GM12878 (cell line): ENCODE results near the gene SMAD4. TPM values are rescaled to one million over a fixed set of nuclear protein-coding genes. Genes with fewer than 3 reads are reported as not detected.

ENCODE experiments used
- CBFB ChIP-seq: IDR thresholded peaks from 2 replicates; pipeline ENCODE4 v1.6.1; 2016; ENCODE audit warnings: antibody characterized with exemption, low read depth
- DPF2 ChIP-seq: fragments of 450-650 bp; IDR thresholded peaks from 2 replicates; pipeline ENCODE4 v1.6.1; 2017; ENCODE audit warnings: mild to moderate bottlenecking
- EED ChIP-seq: sonication (generic); IDR thresholded peaks from 2 replicates; pipeline ENCODE4 v1.6.1; 2016; ENCODE audit warnings: antibody characterized with exemption, low read depth
- GABPA ChIP-seq: IDR thresholded peaks from 2 replicates; pipeline ENCODE4 v1.6.1; 2014; ENCODE audit warnings: antibody characterized with exemption, low read depth, mild to moderate bottlenecking, inconsistent platforms
- HDAC6 ChIP-seq: fragments of 200-600 bp; sonication (generic); IDR thresholded peaks from one replicate; pipeline ENCODE4 v1.8.0; 2017; ENCODE audit warnings: antibody characterized with exemption; ENCODE audit not compliant: unreplicated experiment
- IKZF1 ChIP-seq: fragments of 450-650 bp; conservative IDR thresholded peaks from 2 replicates; pipeline ENCODE4 v1.6.1; 2017; ENCODE audit warnings: antibody characterized with exemption, mild to moderate bottlenecking
- KDM1A ChIP-seq: fragments of 200-600 bp; sonication (generic); IDR thresholded peaks from 2 replicates; pipeline ENCODE4 v1.6.1; 2016; ENCODE audit warnings: borderline replicate concordance
- MEF2A ChIP-seq: IDR thresholded peaks from 2 replicates; pipeline ENCODE4 v1.6.1; 2011; ENCODE audit warnings: low read depth, mild to moderate bottlenecking, low read length, moderate library complexity; ENCODE audit not compliant: insufficient read depth
- MEF2B ChIP-seq: fragments of 450-650 bp; IDR thresholded peaks from 2 replicates; pipeline ENCODE4 v1.6.1; 2018; ENCODE audit warnings: mild to moderate bottlenecking, moderate library complexity; ENCODE audit not compliant: partially characterized antibody, poor library complexity, severe bottlenecking
- MYC ChIP-seq: IDR thresholded peaks from 2 replicates; pipeline ENCODE4 v1.6.1; 2011; ENCODE audit warnings: mild to moderate bottlenecking, low read length, moderate library complexity, inconsistent platforms; ENCODE audit not compliant: insufficient read depth, insufficient replicate concordance, insufficient read length, severe bottlenecking
- NFYA ChIP-seq: IDR thresholded peaks from 2 replicates; pipeline ENCODE4 v1.6.1; 2011; ENCODE audit warnings: low read depth, mild to moderate bottlenecking, low read length, improper control_type of control experiment, borderline replicate concordance
- RAD21 ChIP-seq: IDR thresholded peaks from 2 replicates; pipeline ENCODE4 v1.6.1; 2011; ENCODE audit warnings: mild to moderate bottlenecking, low read depth, low read length, moderate library complexity; ENCODE audit not compliant: insufficient read depth
- RFX5 ChIP-seq: IDR thresholded peaks from 2 replicates; pipeline ENCODE4 v1.6.1; 2011; ENCODE audit warnings: low read depth, low read length, improper control_type of control experiment
- SMARCA5 ChIP-seq: fragments of 450-650 bp; IDR thresholded peaks from 2 replicates; pipeline ENCODE4 v1.6.1; 2017; ENCODE audit warnings: mild to moderate bottlenecking
- TCF3 ChIP-seq: IDR thresholded peaks from 2 replicates; pipeline ENCODE4 v1.6.1; 2012; ENCODE audit warnings: low read depth, mild to moderate bottlenecking, low read length, borderline replicate concordance; ENCODE audit not compliant: insufficient read depth
- TCF7 ChIP-seq: IDR thresholded peaks from 2 replicates; pipeline ENCODE4 v1.6.1; 2014; ENCODE audit warnings: antibody characterized with exemption, borderline replicate concordance
- ZBED1 ChIP-seq: IDR thresholded peaks from 2 replicates; pipeline ENCODE4 v1.6.1; 2016; ENCODE audit warnings: borderline replicate concordance
- ZNF217 ChIP-seq: fragments of 450-650 bp; IDR thresholded peaks from 2 replicates; pipeline ENCODE4 v1.6.1; 2017; ENCODE audit warnings: antibody characterized with exemption, mild to moderate bottlenecking
- ZNF24 ChIP-seq: fragments of 450-650 bp; IDR thresholded peaks from 2 replicates; pipeline ENCODE4 v1.6.1; 2017; ENCODE audit warnings: antibody characterized with exemption, mild to moderate bottlenecking
- ZNF384 ChIP-seq: IDR thresholded peaks from 2 replicates; pipeline ENCODE4 v1.6.1; 2012; ENCODE audit warnings: low read depth, mild to moderate bottlenecking, low read length, improper control_type of control experiment, borderline replicate concordance
- ZSCAN29 ChIP-seq: fragments of 450-650 bp; IDR thresholded peaks from 2 replicates; pipeline ENCODE4 v1.6.1; 2017; ENCODE audit warnings: mild to moderate bottlenecking, moderate library complexity
- polyA plus RNA-seq, 11 experiments: library from polyadenylated mRNA; depleted of rRNA in 4 of 11; unstranded in 6 of 11; stranded (reverse) in 5 of 11; fragments of >200 nt; fragmentation: Nextera tagmentation in 4 of 11; fragmentation: Illumina TruSeq in 1 of 11; extraction: Ambion mirVana in 4 of 11; extraction: Trizol in 1 of 11; gene quantifications; 1 replicate in 1 of 11; 2 replicates in 10 of 11; pipeline versions ENCODE4 v1.2.1 to v1.2.3, GENCODE V29; 2011 to 2016; ENCODE audit warnings: inconsistent platforms in 2 of 11, missing spikeins in 2 of 11, low read depth in 1 of 11
- total RNA-seq, 4 experiments: library from RNA; depleted of rRNA in 3 of 4; stranded (reverse); fragments of >200 nt in 3 of 4; fragmentation: Illumina TruSeq in 1 of 4; extraction: Trizol in 1 of 4; gene quantifications; 2 replicates each; pipeline versions ENCODE4 v1.2.1 to v1.2.3, GENCODE V29; 2013 to 2021
- TF ChIP-seq, protein P1 (sequence below): fragments of 450-650 bp; IDR thresholded peaks from 2 replicates; pipeline ENCODE4 v1.6.1; 2018; ENCODE audit warnings: borderline replicate concordance, mild to moderate bottlenecking; ENCODE audit not compliant: partially characterized antibody
- TF ChIP-seq, protein P2 (sequence below): fragments of 450-650 bp; IDR thresholded peaks from 2 replicates; pipeline ENCODE4 v1.6.1; 2017; ENCODE audit warnings: mild to moderate bottlenecking, moderate library complexity
- TF ChIP-seq, protein P3 (sequence below): fragments of 450-650 bp; IDR thresholded peaks from 2 replicates; pipeline ENCODE4 v1.6.1; 2017; ENCODE audit warnings: borderline replicate concordance

Gene SMAD4
- total and polyA plus RNA-seq, 10 of the 15 experiments (the other 5 are each of a cell fraction or from before 2014, with no cell fraction given), result 9.6 to 99.9 (median 37.5) TPM

DNA sequence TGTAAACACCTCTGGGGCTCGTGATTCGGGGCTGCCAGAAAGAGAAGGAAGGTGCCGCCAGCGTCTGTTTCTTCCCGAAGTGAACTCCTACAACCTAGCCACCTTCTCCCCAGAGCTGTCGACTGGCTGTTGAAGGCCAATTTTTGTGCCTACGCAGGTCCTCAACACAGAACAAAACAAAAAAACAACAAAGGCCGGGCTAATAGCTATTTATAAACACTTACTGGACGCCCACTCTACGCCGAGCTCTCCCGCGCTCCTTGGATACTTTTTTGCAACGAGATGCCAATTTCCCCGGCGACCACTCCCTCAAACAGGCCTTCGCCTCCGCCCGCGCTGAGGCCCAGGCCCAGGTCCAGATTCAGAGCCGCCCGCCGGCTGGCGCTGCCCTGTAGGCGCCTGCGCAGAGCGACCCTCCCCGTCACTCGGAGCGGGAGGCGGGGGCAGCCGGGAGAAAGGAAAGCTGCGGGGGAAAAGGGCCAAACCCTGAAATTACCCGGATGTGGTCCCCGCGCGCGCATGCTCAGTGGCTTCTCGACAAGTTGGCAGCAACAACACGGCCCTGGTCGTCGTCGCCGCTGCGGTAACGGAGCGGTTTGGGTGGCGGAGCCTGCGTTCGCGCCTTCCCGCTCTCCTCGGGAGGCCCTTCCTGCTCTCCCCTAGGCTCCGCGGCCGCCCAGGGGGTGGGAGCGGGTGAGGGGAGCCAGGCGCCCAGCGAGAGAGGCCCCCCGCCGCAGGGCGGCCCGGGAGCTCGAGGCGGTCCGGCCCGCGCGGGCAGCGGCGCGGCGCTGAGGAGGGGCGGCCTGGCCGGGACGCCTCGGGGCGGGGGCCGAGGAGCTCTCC is at the start of gene SMAD4 (continued):
- TF ChIP-seq, protein P1, sequence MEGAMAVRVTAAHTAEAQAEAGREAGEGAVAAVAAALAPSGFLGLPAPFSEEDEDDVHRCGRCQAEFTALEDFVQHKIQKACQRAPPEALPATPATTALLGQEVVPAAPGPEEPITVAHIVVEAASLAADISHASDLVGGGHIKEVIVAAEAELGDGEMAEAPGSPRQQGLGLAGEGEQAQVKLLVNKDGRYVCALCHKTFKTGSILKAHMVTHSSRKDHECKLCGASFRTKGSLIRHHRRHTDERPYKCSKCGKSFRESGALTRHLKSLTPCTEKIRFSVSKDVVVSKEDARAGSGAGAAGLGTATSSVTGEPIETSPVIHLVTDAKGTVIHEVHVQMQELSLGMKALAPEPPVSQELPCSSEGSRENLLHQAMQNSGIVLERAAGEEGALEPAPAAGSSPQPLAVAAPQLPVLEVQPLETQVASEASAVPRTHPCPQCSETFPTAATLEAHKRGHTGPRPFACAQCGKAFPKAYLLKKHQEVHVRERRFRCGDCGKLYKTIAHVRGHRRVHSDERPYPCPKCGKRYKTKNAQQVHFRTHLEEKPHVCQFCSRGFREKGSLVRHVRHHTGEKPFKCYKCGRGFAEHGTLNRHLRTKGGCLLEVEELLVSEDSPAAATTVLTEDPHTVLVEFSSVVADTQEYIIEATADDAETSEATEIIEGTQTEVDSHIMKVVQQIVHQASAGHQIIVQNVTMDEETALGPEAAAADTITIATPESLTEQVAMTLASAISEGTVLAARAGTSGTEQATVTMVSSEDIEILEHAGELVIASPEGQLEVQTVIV, result no peak
- TF ChIP-seq ZBED1 (no peak), MEF2A (no peak), KDM1A (no peak), TCF7 (no peak), NFYA (no peak), ZNF24 (no peak), IKZF1 (peak; percentile 85), MEF2B (no peak), DPF2 (0 out of 2 replicates have a peak, but pooled peaks have one; percentile 56), SMARCA5 (no peak), ZSCAN29 (peak; percentile 45), RAD21 (no peak), RFX5 (no peak), TCF3 (no peak), MYC (peak; percentile 64), CBFB (peak; percentile 92), EED (peak; percentile 68; the same call in 1 of the 2 replicates), ZNF217 (0 out of 2 replicates have a peak, but pooled peaks have one; percentile 51), HDAC6 (peak; percentile 4), GABPA (no peak), ZNF384 (no peak)
- TF ChIP-seq, protein P2, sequence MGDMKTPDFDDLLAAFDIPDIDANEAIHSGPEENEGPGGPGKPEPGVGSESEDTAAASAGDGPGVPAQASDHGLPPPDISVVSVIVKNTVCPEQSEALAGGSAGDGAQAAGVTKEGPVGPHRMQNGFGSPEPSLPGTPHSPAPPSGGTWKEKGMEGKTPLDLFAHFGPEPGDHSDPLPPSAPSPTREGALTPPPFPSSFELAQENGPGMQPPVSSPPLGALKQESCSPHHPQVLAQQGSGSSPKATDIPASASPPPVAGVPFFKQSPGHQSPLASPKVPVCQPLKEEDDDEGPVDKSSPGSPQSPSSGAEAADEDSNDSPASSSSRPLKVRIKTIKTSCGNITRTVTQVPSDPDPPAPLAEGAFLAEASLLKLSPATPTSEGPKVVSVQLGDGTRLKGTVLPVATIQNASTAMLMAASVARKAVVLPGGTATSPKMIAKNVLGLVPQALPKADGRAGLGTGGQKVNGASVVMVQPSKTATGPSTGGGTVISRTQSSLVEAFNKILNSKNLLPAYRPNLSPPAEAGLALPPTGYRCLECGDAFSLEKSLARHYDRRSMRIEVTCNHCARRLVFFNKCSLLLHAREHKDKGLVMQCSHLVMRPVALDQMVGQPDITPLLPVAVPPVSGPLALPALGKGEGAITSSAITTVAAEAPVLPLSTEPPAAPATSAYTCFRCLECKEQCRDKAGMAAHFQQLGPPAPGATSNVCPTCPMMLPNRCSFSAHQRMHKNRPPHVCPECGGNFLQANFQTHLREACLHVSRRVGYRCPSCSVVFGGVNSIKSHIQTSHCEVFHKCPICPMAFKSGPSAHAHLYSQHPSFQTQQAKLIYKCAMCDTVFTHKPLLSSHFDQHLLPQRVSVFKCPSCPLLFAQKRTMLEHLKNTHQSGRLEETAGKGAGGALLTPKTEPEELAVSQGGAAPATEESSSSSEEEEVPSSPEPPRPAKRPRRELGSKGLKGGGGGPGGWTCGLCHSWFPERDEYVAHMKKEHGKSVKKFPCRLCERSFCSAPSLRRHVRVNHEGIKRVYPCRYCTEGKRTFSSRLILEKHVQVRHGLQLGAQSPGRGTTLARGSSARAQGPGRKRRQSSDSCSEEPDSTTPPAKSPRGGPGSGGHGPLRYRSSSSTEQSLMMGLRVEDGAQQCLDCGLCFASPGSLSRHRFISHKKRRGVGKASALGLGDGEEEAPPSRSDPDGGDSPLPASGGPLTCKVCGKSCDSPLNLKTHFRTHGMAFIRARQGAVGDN, result peak; percentile 81
- TF ChIP-seq, protein P3, sequence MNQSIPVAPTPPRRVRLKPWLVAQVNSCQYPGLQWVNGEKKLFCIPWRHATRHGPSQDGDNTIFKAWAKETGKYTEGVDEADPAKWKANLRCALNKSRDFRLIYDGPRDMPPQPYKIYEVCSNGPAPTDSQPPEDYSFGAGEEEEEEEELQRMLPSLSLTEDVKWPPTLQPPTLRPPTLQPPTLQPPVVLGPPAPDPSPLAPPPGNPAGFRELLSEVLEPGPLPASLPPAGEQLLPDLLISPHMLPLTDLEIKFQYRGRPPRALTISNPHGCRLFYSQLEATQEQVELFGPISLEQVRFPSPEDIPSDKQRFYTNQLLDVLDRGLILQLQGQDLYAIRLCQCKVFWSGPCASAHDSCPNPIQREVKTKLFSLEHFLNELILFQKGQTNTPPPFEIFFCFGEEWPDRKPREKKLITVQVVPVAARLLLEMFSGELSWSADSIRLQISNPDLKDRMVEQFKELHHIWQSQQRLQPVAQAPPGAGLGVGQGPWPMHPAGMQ, result no peak
